HG03565 (cell line): ENCODE data around the gene POMGNT2.
"Not testable (repeated sequence)": the region's sequence is repeated elsewhere in the genome, so short reads cannot be mapped to it uniquely, and the experiment has no call there.

Experiments used
- ATAC-seq: cut with Tn5 transposase; IDR thresholded peaks from one replicate; pipeline ENCODE4 v1.9.1; 2021; ENCODE audit warnings: mild to moderate bottlenecking, moderate library complexity; ENCODE audit not compliant: unreplicated experiment

Gene POMGNT2

GRCh38 chr3:43048470-43048869, 57.4 kb downstream of the POMGNT2 start:
- no peak for ATAC-seq

- ATAC-seq = no peak
Observed at GRCh38 chr3:43046583-43046982, 59.3 kb downstream of the POMGNT2 start.

- not testable (repeated sequence) for ATAC-seq
Observed at GRCh38 chr3:43045079-43045478, 60.8 kb downstream of the POMGNT2 start.

- ATAC-seq = no peak
Observed at GRCh38 chr3:43043793-43044192, 62.1 kb downstream of the POMGNT2 start.

GRCh38 chr3:43043071-43043766, 62.7 kb downstream of the POMGNT2 start:
- ATAC-seq = no peak

GRCh38 chr3:43041517-43041916, 64.4 kb downstream of the POMGNT2 start:
- ATAC-seq = no peak

- ATAC-seq = no peak
Observed at GRCh38 chr3:43038010-43038409, 67.9 kb downstream of the POMGNT2 start.

GRCh38 chr3:43036621-43037423, 69.1 kb downstream of the POMGNT2 start:
- ATAC-seq = no peak

- ATAC-seq = no peak
Observed at GRCh38 chr3:43035801-43036365, 70.0 kb downstream of the POMGNT2 start.

- ATAC-seq = no peak
Observed at GRCh38 chr3:43034911-43035310, 71.0 kb downstream of the POMGNT2 start.

- no peak for ATAC-seq
Observed at GRCh38 chr3:43034200-43034599, 71.7 kb downstream of the POMGNT2 start.

- ATAC-seq = no peak
Observed at GRCh38 chr3:43032646-43033628, 72.9 kb downstream of the POMGNT2 start.

- ATAC-seq = no peak
Observed at GRCh38 chr3:43031889-43032545, 73.9 kb downstream of the POMGNT2 start.

- ATAC-seq = no peak
Observed at GRCh38 chr3:43031485-43031884, 74.4 kb downstream of the POMGNT2 start.

- no peak for ATAC-seq
Observed at GRCh38 chr3:43030162-43030935, 75.5 kb downstream of the POMGNT2 start.
